Thymus (tissue), 11 donors: Measurements from ENCODE around the gene CCDC50. TPM values are rescaled to one million over a fixed set of nuclear protein-coding genes. Genes with fewer than 3 reads are reported as not detected.

Source experiments
- DNase-seq, 9 donors: peaks; one replicate each; pipeline ENCODE4 v3.0.0-alpha.2; 2013; ENCODE audit warnings: low spot score in 9 of 9, low read depth in 6 of 9, missing footprints in 1 of 9
- H3K27ac ChIP-seq, 2 donors: one replicate each; pipeline ENCODE4 v1.5.1; 2013; ENCODE audit warnings: control low read depth in 1 of 2, low read depth in 1 of 2, low read length in 1 of 2, mild to moderate bottlenecking in 1 of 2, moderate library complexity in 1 of 2
- H3K27me3 ChIP-seq, 2 donors: one replicate each; pipeline ENCODE4 v1.5.1; 2013; ENCODE audit warnings: low read length in 1 of 2; ENCODE audit not compliant: control insufficient read depth in 2 of 2, insufficient read depth in 1 of 2
- H3K36me3 ChIP-seq, 2 donors: one replicate each; pipeline ENCODE4 v1.5.1; 2013; ENCODE audit warnings: low read length in 1 of 2, mild to moderate bottlenecking in 1 of 2, moderate library complexity in 1 of 2; ENCODE audit not compliant: control insufficient read depth in 2 of 2, insufficient read depth in 2 of 2
- H3K4me1 ChIP-seq, 2 donors: one replicate each; pipeline ENCODE4 v1.5.1; 2013; ENCODE audit warnings: low read length in 2 of 2; ENCODE audit not compliant: control insufficient read depth in 2 of 2, insufficient read depth in 2 of 2
- H3K4me3 ChIP-seq, 2 donors: one replicate each; pipeline ENCODE4 v1.5.1; 2013; ENCODE audit warnings: low read length in 2 of 2, control low read depth in 1 of 2, mild to moderate bottlenecking in 1 of 2
- H3K9me3 ChIP-seq, 2 donors: one replicate each; pipeline ENCODE4 v1.5.1; 2013; ENCODE audit warnings: low read length in 1 of 2, mild to moderate bottlenecking in 1 of 2; ENCODE audit not compliant: control insufficient read depth in 2 of 2, insufficient read depth in 1 of 2
- WGBS: extraction: QIAGEN DNeasy Blood & Tissue Kit; methylation state at CpG from one replicate; pipeline ENCODE4 v1.1.7; 2013; 5-methylcytosine and 5-hydroxymethylcytosine counted together
- polyA plus RNA-seq: library from polyadenylated mRNA; stranded (reverse); fragments of 200-250 nt; gene quantifications from one replicate; pipeline ENCODE4 v1.2.3, GENCODE V29; 2013
- total RNA-seq: library from RNA; stranded (reverse); fragments of 120-200 nt; gene quantifications from one replicate; pipeline ENCODE4 v1.2.4, GENCODE V29; 2013
- donor health status: healthy.

The CCDC50 gene
- total and polyA plus RNA-seq, 2 donors, result 22.0 to 30.9 TPM

- no peaks in the 10 kb centered on the region for H3K4me1 ChIP-seq
- no peaks in the 10 kb centered on the region for H3K27me3 ChIP-seq
- no peak overlapping the region for H3K27ac ChIP-seq
Measured at GRCh38 chr3:191362037-191362436, 32.8 kb downstream of the CCDC50 start.

GRCh38 chr3:191362524-191363090 is 33.4 kb downstream of the CCDC50 start:
- no peaks in the 10 kb centered on the region for H3K4me1 ChIP-seq
- DNase-seq, result no peak
- H3K9me3 ChIP-seq, result no peaks in the 10 kb centered on the region
- no peak overlapping the region for H3K4me3 ChIP-seq
- peaks cover 0 to 16% of the 10 kb centered on the region in 2 donors for H3K36me3 ChIP-seq
- no peak overlapping the region for H3K27ac ChIP-seq
- no peaks in the 10 kb centered on the region for H3K27me3 ChIP-seq
- 97% methylated on average over 2 of the region's 2 CpGs for WGBS

More at GRCh38 chr3:191362037-191362436, 32.8 kb downstream of the CCDC50 start:
- H3K36me3 ChIP-seq, result peaks cover 0 to 19% of the 10 kb centered on the region in 2 donors
- no peak overlapping the region for H3K4me3 ChIP-seq
- no peaks in the 10 kb centered on the region for H3K9me3 ChIP-seq
- WGBS, result 97% methylated on average over 4 of the region's 4 CpGs
- DNase-seq, result no peak

- H3K27ac ChIP-seq, result no peak overlapping the region
- WGBS, result 98% methylated on average over 4 of the region's 4 CpGs
- peaks cover 0 to 16% of the 10 kb centered on the region in 2 donors for H3K36me3 ChIP-seq
- H3K4me1 ChIP-seq, result no peaks in the 10 kb centered on the region
- no peaks in the 10 kb centered on the region for H3K27me3 ChIP-seq
- DNase-seq, result no peak
- H3K4me3 ChIP-seq, result no peak overlapping the region
- no peaks in the 10 kb centered on the region for H3K9me3 ChIP-seq
Measured at GRCh38 chr3:191363221-191363620, 34.0 kb downstream of the CCDC50 start.

GRCh38 chr3:191366675-191367074 is 37.5 kb downstream of the CCDC50 start:
- Histone ChIP-seq H3K9me3 (no peaks in the 10 kb centered on the region), H3K4me3 (no peak overlapping the region), H3K36me3 (peaks cover 0 to 14% of the 10 kb centered on the region in 2 donors), H3K27ac (no peak overlapping the region), H3K27me3 (no peaks in the 10 kb centered on the region), H3K4me1 (no peaks in the 10 kb centered on the region)
- no peak for DNase-seq
- WGBS, result 95% methylated on average over 2 of the region's 2 CpGs

- WGBS, result 97% methylated on average over 5 of the region's 5 CpGs
- Histone ChIP-seq H3K27me3 (no peaks in the 10 kb centered on the region), H3K27ac (no peak overlapping the region), H3K9me3 (no peaks in the 10 kb centered on the region), H3K4me3 (no peak overlapping the region), H3K4me1 (no peaks in the 10 kb centered on the region), H3K36me3 (peaks cover 0 to 7% of the 10 kb centered on the region in 2 donors)
- no peak for DNase-seq
Measured at GRCh38 chr3:191368755-191369615, 39.8 kb downstream of the CCDC50 start.

GRCh38 chr3:191369616-191370010 is 40.4 kb downstream of the CCDC50 start:
- WGBS, result 95% methylated on average over 2 of the region's 2 CpGs
- Histone ChIP-seq H3K36me3 (peaks cover 0 to 7% of the 10 kb centered on the region in 2 donors), H3K27me3 (no peaks in the 10 kb centered on the region), H3K27ac (no peak overlapping the region), H3K4me3 (no peak overlapping the region), H3K9me3 (no peaks in the 10 kb centered on the region), H3K4me1 (no peaks in the 10 kb centered on the region)
- no peak for DNase-seq

- H3K36me3 ChIP-seq, result peaks cover 0 to 4% of the 10 kb centered on the region in 2 donors
- WGBS, result 92% methylated on average over 2 of the region's 2 CpGs
Measured at GRCh38 chr3:191372122-191372521, 42.9 kb downstream of the CCDC50 start.

GRCh38 chr3:191373327-191373726 is 44.1 kb downstream of the CCDC50 start:
- Histone ChIP-seq H3K4me3 (no peak overlapping the region), H3K9me3 (no peaks in the 10 kb centered on the region), H3K27ac (no peak overlapping the region), H3K27me3 (no peaks in the 10 kb centered on the region), H3K4me1 (no peaks in the 10 kb centered on the region), H3K36me3 (peaks cover 0 to 4% of the 10 kb centered on the region in 2 donors)
- WGBS, result 99% methylated on average over 4 of the region's 4 CpGs
- DNase-seq, result no peak

More at GRCh38 chr3:191372122-191372521, 42.9 kb downstream of the CCDC50 start:
- peak in 1 of 9 donors; percentile 27 for DNase-seq
- H3K27me3 ChIP-seq, result no peaks in the 10 kb centered on the region
- no peak overlapping the region for H3K4me3 ChIP-seq
- H3K9me3 ChIP-seq, result no peaks in the 10 kb centered on the region
- H3K27ac ChIP-seq, result no peak overlapping the region
- H3K4me1 ChIP-seq, result no peaks in the 10 kb centered on the region

- Histone ChIP-seq H3K4me1 (peaks cover 0 to 5% of the 10 kb centered on the region in 2 donors), H3K9me3 (no peaks in the 10 kb centered on the region), H3K36me3 (peaks cover 0 to 9% of the 10 kb centered on the region in 2 donors), H3K27me3 (no peaks in the 10 kb centered on the region), H3K27ac (no peak overlapping the region), H3K4me3 (no peak overlapping the region)
- DNase-seq, result no peak
- WGBS, result 95% methylated on average over 7 of the region's 7 CpGs
Measured at GRCh38 chr3:191376516-191377141, 47.4 kb downstream of the CCDC50 start.
